Measurements from ENCODE around the gene G0S2.
A peak's percentile ranks its signal among the peaks of the same experiment; 100 is the strongest.
"Not testable (repeated sequence)": the region's sequence is repeated elsewhere in the genome, so short reads cannot be mapped to it uniquely, and the experiment has no call there.

Gene G0S2

GRCh38 chr1:209678981-209679539, 3.8 kb downstream of the G0S2 start:
- no peak for DNase-seq (ENCODE audit: low spot score)

- DNase-seq (ENCODE audit: low spot score) = no peak
Measured at GRCh38 chr1:209685821-209686220, 10.6 kb downstream of the G0S2 start.

GRCh38 chr1:209686322-209686721, 11.1 kb downstream of the G0S2 start:
- DNase-seq (ENCODE audit: low spot score) = peak; percentile 12

- DNase-seq (ENCODE audit: low spot score) = peak; percentile 31
Measured at GRCh38 chr1:209688746-209689234, 13.6 kb downstream of the G0S2 start.

- DNase-seq (ENCODE audit: low spot score) = peak; percentile 52
Measured at GRCh38 chr1:209689477-209689876, 14.3 kb downstream of the G0S2 start.

DNA sequence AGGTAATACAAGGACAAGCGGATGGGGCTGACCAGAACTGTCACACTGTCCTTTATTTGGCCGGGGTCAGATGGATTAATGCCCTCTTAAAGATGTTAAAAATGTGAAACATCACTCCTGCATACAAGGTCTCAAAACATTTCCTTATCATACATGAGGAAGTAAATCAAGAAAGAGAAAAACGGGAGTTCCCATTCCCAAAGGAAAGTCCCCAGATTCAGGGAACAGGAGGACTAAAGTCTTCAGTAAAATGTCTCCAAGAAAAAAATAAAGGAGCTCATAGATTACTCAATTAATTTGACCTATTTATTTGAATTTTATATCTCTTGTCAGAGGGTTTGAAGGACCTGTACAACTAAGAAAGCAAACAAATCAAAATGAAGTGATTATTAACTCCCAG, 16.0 kb downstream of the G0S2 start:
- no peak for DNase-seq (ENCODE audit: low spot score)

DNA sequence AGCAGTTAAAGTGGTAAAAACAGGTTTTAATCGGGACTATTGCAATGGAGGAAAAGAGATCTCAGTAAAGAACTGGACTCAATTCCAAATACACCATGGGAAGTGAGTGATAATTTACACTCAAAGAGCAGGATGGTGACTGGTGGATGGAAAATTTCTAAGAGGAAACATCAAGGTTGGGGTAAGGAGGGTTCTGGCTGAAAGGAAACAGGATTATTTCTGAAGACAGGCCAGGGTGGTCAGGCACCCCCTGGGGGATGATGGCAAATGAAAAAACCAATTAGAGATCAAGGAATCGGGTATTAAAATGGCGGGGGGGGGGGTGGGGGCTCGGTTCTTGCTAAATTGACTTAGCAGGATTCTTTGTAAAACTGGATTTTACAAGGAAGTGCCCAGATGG, 17.1 kb downstream of the G0S2 start:
- no peak for DNase-seq (ENCODE audit: low spot score)

DNA sequence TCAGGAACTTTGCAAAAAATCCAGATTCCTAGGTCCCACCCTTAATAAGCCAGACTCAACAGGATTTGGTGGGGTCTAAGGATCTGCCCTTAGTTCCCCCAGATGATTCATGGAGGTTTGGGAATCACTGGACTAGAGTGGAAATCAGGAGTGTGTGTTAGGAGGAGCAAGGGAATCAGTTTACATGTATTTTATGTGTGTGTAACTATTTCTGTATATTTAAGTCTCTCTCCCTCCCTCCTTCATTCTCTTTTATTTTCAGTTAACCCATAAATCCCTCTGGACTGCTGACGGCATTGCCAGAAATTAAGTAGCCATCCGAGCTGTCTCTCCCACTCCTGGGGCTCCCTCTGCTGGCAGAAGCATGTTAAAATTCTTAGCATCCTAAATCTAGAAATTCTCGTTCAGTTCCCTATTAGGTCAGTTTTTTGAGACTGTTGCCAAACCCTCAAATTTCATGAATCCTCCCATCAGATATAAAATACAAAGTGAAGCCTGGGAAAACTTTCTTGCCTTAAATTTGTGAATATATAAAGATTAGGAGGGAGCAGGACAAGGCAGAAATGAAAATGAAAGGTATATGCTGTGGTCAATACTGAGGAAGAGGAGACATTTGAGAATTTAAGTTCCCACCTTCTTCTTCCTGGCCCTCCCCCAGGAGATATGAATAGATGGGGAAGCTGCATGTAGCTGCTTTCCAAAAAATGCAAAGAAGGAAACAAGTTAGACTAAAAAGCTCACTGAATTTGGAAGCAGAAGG, 17.7 kb downstream of the G0S2 start:
- DNase-seq (ENCODE audit: low spot score) = peak; percentile 79

DNA sequence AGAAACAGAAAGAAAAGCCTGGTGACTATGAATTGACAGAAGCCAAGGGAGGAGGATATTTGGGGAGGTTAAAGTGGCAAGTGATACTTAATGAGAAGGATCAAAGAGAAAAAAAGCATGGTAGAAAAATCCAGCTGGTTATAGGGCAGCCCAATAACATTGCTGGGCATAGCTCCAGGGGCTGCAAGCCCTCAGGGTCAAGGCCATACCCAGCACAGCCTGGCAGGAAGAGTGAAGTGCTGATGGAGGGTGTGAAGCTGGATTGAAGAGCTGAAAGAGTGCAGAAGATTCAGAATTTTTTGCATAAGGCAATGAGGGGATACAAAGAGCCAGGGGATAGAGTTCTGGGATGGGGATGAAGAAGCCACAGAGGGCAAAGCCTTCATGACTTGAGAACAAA, 21.5 kb downstream of the G0S2 start:
- DNase-seq (ENCODE audit: low spot score) = no peak

DNA sequence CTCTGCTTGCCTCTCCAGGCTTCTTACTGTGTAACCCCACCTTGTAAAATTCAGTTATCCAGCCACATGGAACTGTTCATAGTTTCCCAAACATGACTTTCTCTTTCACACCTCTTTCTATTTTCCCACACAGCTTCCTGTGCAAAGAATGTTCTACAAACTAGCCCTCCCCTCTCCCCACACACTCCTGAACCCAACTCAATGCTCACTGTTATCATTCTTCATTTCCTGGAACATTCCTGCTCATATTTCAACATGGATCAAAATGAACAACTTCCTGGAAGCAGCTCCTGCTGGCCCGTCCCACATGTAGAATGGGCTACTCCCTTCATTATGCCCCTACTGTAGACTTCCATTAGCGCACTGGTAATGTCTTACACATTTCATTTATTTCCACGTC, 21.9 kb downstream of the G0S2 start:
- DNase-seq (ENCODE audit: low spot score) = no peak

DNA sequence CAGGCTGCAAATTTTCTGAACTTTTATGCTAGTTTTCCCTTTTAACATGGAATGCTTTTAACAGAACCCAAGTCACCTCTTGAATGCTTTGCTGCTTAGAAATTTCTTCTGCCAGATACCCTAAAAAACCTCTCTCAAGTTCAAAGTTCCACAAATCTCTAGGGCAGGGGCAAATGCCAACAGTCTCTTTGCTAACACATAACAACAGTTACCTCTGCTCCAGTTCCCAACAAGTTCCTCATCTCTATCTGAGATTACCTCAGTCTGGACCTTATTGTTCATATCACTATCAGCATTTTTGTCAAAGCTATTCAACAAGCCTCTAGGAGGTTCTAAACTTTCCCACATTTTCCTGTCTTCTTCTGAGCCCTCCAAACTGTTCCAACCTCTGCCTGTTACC, 25.5 kb downstream of the G0S2 start:
- not testable (repeated sequence) for DNase-seq (ENCODE audit: low spot score)

- DNase-seq (ENCODE audit: low spot score) = no peak
Measured at GRCh38 chr1:209702832-209703231, 27.6 kb downstream of the G0S2 start.

DNA sequence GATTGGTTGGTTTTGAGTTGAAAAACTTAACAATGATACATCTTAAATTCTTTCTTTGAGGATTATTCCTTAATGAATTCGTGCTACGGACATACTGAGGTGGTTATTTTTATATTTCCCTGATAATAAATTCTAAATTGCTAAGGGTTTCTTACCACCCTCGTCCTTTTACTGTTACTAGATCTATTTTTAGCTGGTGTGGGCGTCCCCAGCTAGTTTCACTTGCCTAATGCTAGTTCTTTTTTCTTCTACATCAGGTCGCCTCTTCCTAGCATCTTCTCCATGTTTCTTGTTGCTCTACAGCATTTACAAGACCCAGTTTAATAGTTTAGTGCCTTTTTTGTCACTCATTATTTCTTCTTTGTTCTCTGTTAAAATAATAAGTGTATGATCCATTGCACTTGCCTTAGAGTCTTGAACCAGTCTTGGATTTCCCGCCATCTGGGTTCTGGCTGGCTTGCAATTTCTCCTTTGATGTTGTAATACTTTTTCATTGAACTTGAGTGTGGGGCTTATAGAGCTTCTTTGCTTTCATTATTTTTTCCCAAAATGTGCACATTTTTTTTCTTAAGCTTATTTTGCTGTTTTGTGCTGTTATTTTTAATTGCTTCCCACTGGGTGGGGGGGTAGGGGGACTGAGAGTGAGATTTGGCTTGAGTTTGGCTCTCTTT, 28.8 kb downstream of the G0S2 start:
- DNase-seq (ENCODE audit: low spot score) = no peak

- no peak for DNase-seq (ENCODE audit: low spot score)
Measured at GRCh38 chr1:209704584-209704983, 29.4 kb downstream of the G0S2 start, which contains the start of gene HSD11B1. Gene HSD11B1 (plus strand): TSS chr1:209704846. CDS start chr1:209704943, 97 bp downstream.

DNA sequence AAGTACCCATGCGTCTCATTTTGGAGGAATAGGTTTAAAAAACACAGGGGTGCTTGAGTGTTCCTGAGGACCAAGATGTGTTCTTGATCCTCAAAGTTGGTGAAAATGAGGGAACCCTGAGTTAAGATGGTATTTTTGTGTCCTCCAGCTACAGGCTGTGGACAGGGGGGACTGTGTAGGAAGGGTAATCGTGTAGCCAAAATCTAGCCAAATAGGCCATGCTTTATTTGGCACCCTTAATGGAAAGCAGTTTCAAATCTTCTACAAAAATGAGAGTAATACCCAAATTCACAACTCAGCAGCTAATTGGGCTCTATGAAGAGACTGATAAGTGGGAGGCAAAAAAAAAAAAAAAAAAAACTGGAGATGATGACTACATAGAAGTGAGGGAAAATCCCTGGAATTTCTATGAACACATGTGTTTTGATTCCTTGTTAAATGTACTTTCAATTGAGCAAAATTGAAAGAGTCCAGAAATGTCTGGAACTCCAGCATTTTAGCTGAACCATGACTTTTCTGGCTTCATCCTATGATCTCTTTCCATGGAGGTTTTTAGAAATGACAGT, 29.9 kb downstream of the G0S2 start:
- no peak for DNase-seq (ENCODE audit: low spot score)

DNA sequence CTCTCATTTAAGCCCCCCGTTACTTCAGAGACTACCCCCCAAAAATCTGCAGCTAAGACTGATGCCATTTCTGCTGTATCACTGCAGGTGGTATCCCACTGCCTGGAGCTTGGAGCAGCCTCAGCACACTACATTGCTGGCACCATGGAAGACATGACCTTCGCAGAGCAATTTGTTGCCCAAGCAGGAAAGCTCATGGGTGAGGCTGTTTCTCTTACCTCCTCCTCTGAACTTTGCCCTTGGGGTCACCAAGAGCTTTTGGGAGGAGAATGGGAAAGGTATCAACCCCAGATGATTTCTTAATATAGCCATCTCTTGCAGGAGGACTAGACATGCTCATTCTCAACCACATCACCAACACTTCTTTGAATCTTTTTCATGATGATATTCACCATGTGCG, 31.4 kb downstream of the G0S2 start:
- no peak for DNase-seq (ENCODE audit: low spot score)

- DNase-seq (ENCODE audit: low spot score) = no peak
Measured at GRCh38 chr1:209707308-209707707, 32.1 kb downstream of the G0S2 start.

- no peak for DNase-seq (ENCODE audit: low spot score)
Measured at GRCh38 chr1:209708297-209708696, 33.1 kb downstream of the G0S2 start.

GRCh38 chr1:209710093-209710492, 34.9 kb downstream of the G0S2 start:
- no peak for DNase-seq (ENCODE audit: low spot score)

DNA sequence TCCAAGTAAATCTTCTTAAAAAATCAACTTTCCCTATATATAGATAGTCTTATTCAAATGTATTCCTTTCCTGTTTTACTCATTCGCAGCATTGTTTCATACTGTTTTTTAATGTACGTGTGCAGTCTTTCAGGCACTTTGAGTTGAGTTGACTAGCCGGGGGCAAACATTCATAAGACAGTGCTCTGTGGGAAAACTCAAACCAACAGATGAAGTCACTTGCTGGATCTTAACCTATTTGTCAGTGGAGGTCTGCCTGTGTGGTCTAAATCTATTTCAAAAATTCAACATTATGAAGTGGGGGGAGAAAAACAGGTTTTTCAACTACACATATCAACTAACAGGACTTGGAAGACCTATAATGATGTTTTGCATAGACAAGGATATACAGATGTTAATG, 35.6 kb downstream of the G0S2 start:
- no peak for DNase-seq (ENCODE audit: low spot score)

DNA sequence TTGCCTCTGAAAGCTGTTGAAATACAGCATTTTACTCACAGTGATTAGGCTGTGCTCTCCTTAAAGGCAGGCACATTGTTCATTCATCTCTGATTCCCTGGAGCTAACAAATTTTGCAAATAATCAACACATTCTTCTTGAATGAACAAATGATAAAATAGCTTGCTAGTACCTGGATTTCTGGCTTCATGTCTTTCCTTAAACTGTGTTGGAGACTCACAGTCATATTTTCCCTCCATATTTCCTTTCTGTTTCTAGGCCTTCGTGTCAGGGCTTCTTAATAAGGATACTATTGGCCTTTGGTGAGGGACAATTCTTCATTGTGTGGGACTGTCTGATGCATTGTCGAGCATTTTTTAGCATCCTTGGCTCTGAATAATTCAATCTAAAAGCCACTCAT, 39.1 kb downstream of the G0S2 start:
- DNase-seq (ENCODE audit: low spot score) = no peak

GRCh38 chr1:209715314-209715713, 40.1 kb downstream of the G0S2 start:
- no peak for DNase-seq (ENCODE audit: low spot score)

DNA sequence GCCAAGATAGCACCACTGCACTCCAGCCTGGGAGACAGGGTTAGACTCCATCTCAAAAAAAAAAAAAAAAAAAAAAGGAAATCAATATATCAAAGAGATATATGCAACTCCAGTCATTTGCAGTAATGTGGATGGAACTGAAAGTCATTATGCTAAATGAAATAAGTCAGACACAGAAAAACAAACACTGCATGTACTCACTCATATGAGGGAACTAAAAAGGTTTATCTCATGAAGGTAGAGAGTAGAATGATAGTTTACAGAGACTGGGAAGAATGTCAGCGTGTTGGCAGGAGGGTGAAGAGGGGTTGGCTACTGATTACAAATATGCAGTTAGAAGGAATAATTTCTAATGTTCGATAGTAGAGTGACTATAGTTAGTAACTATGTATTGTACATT, 42.6 kb downstream of the G0S2 start:
- no peak for DNase-seq (ENCODE audit: low spot score)

Measured in hematopoietic multipotent progenitor cell treated with erythropoietin and hydrocortisone succinate and interleukin-3 and kit ligand, for 15 days (in vitro differentiated cells).